AG09319 (cell line): ENCODE results near the gene OR10H3.
"Not testable (repeated sequence)": the region's sequence is repeated elsewhere in the genome, so short reads cannot be mapped to it uniquely, and the experiment has no call there.

ENCODE experiments used
- DNase-seq: peaks from one replicate; pipeline ENCODE4 v3.0.0-alpha.2; 2010; ENCODE audit warnings: low read depth; ENCODE audit errors: extremely low read depth
- TF ChIP-seq, protein P1 (sequence below): IDR thresholded peaks from 2 replicates; pipeline ENCODE4 v1.5.1; 2011; ENCODE audit warnings: low read depth, mild to moderate bottlenecking, inconsistent platforms, low read length, moderate library complexity

OR10H3 gene

DNA sequence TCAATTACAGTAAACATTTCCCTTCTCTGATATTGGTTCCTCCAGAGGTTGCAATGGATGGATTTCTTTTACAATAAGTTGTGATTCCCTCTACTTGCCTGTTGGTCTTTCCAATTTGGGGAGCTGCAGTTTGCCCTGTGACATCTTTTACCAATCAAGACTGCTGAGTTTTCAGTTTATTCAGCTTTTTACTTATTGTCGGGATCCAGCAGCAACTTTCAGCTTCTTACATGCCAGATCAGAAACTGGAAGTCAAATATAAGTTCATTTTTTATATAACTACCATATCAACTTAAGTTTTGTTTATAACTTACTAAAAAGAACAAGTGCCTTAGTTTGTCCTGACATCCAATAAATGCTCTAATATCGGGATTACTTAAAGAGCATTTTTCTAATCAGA is 10.5 kb downstream of the OR10H3 start:
- TF ChIP-seq, protein P1, sequence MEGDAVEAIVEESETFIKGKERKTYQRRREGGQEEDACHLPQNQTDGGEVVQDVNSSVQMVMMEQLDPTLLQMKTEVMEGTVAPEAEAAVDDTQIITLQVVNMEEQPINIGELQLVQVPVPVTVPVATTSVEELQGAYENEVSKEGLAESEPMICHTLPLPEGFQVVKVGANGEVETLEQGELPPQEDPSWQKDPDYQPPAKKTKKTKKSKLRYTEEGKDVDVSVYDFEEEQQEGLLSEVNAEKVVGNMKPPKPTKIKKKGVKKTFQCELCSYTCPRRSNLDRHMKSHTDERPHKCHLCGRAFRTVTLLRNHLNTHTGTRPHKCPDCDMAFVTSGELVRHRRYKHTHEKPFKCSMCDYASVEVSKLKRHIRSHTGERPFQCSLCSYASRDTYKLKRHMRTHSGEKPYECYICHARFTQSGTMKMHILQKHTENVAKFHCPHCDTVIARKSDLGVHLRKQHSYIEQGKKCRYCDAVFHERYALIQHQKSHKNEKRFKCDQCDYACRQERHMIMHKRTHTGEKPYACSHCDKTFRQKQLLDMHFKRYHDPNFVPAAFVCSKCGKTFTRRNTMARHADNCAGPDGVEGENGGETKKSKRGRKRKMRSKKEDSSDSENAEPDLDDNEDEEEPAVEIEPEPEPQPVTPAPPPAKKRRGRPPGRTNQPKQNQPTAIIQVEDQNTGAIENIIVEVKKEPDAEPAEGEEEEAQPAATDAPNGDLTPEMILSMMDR: no peak
- DNase-seq: no peak

DNA sequence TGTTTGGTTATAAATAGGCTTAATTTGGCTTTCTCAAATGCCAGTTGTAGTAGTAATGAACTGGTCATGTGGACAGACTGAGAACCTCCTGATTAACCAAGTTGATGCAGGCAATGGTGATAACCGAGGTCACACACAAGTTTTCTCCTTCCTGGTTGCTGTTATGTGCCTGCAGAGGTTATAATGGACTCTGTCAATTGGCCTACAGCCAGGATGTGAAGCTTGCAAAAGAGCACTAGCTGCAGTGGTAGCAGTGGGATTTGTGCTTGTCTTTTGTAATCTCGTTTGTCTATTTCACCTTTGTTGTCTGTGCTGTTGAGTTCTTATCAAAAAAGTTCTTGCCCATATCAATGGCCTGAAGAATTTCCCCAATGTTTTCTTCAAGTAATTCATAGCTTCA is 20.6 kb downstream of the OR10H3 start:
- TF ChIP-seq, protein P1: no peak
- no peak for DNase-seq

DNA sequence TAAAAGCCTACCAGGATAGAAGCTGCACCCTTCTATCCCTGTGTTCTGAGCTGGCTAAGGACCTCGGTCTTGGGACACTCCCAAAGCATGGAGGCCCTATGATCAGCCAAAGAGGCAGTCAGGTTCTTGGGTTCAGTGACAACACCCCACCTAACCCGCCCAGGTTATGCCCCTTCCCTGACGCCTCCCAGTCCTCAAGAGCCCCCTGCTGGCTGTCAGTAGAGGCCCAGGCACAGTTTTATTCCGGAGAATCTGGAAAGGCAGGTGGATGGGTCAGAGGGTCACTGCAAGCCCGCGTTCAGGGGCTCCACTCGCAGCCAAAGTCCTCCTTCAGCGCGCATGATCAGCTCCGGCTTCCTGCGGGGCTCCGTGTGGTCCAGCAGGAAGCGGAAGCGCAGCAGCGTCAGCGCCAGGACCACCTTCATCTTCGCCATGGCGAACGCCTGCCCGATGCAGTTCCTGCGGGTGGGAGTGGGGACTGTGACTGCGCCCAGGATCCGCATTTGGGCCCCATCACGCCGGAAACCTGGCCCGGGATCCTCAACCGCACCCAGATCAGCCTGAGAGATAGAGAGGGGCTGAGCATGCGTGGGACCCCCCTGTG is 22.3 kb downstream of the OR10H3 start:
- TF ChIP-seq, protein P1: no peak
- no peak for DNase-seq

DNA sequence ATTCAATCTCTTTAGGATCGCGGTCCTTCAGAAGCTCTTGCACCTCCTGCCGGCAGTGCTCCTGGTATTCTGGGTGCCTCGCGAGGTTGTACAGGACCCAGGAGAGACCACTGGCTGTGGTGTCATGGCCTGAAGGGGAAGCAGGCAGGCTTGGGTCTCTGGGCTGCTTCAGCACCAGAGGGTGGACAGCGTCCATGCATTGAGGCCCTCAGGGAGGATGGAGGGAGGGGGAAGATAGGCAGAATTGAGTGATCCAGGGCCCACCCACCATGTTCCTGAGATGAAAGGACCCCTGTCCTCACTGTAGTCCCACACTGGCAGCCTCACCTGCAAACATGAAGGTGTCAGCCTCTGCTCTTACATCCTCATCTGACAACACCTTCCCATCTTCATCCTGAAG is 31.8 kb downstream of the OR10H3 start:
- DNase-seq: no peak
- TF ChIP-seq, protein P1: no peak

DNA sequence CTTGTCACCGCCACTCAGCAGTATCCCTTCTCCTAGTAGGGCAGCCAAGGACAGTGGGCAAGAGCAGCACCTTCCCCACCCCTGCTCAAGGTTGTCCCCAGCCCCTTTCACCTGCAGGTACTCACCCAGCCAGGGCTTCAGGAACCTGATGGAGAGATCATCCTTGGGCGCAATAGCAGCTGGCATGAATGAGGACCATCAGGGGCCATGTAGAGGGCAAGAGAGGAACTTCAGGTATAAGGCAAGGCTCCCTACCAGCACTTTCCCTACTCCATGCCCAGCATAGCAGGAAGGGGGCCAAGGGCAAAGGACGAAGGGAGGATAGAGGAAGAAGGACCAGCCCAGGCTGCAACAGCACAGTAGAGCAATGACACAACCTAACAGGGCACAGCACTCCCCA is 36.4 kb downstream of the OR10H3 start:
- DNase-seq: not testable (repeated sequence)

DNA sequence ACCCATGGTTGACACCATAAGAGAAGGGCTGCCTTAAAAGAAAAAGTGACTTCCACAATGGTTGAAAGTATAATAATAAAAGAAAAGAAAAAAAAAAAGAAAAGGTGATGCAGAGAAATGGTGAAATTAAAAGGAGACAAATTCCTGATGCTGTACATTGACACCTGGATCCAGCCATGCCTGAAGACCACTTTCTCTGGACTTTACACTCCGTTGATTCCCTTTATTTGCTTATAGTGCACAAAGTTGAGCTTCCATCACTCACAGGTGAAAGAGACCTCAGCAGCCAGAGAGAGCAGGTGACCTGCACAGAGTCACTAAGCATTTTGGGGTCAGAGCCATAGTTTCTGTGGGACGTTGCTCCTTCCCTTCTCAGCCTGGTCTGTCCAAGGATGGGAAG is 37.5 kb downstream of the OR10H3 start:
- no peak for DNase-seq
- TF ChIP-seq, protein P1: no peak

DNA sequence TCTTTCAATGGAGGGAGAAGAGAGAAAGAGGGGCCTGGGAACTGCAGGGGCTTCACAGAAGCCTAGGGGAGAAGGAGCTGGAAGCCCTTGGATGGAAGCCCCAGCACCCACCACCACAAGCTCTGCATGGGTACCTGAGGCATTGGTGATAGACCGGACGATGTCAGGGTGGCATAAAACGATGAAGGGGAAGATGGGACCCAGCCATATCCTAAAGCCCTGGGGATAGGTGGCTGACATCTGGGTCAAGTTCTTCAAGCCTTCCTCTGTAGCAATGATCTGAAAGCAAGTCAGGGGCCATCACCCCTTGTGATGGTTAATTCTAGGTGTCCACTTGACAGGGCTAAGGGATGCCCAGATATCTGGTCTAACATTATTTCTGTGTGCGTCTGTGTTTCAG is 38.5 kb downstream of the OR10H3 start:
- DNase-seq: no peak
- TF ChIP-seq, protein P1: no peak
